GM23338 (cell line): ENCODE measurements around the gene PASD1. TPM values are rescaled to one million over a fixed set of nuclear protein-coding genes. Genes with fewer than 3 reads are reported as not detected.

Experiments used
- ATAC-seq: fragments of 200-7000 bp; cut with Tn5 transposase; 3 replicates; pipeline ENCODE4 v1.9.1; 2020
- DNase-seq: peaks from one replicate; pipeline ENCODE4 v3.0.0-alpha.2; 2015; ENCODE audit warnings: low spot score
- H2AFZ ChIP-seq: fragments of 200-600 bp; sonication (generic); 2 replicates; pipeline ENCODE4 v1.8.0; 2016; ENCODE audit warnings: antibody characterized with exemption, mild to moderate bottlenecking, moderate library complexity
- H3F3A ChIP-seq: fragments of 200-600 bp; sonication (generic); replicated peaks from 2 replicates; pipeline ENCODE4 v1.8.0; 2017; ENCODE audit warnings: antibody characterized with exemption, mixed run types, low read depth
- H3K27ac ChIP-seq: fragments of 200-600 bp; sonication (generic); 2 replicates; pipeline ENCODE4 v1.6.1; 2016; ENCODE audit warnings: low read depth
- H3K27me3 ChIP-seq: fragments of 200-600 bp; sonication (generic); 2 replicates; pipeline ENCODE4 v1.8.0; 2016; ENCODE audit warnings: mild to moderate bottlenecking, mixed run types, moderate library complexity; ENCODE audit not compliant: insufficient read depth
- H3K36me3 ChIP-seq: fragments of 200-600 bp; sonication (generic); 2 replicates; pipeline ENCODE4 v1.8.0; 2016; ENCODE audit warnings: mild to moderate bottlenecking; ENCODE audit not compliant: insufficient read depth
- H3K4me1 ChIP-seq: fragments of 200-600 bp; sonication (generic); 2 replicates; pipeline ENCODE4 v1.8.0; 2016; ENCODE audit warnings: mild to moderate bottlenecking, moderate library complexity; ENCODE audit not compliant: insufficient read depth
- H3K4me2 ChIP-seq: fragments of 200-600 bp; sonication (generic); 2 replicates; pipeline ENCODE4 v1.7.1; 2017; ENCODE audit warnings: mixed run types
- H3K4me3 ChIP-seq: fragments of 200-600 bp; sonication (generic); 2 replicates; pipeline ENCODE4 v1.6.1; 2016; ENCODE audit warnings: mixed run types
- H3K79me2 ChIP-seq: fragments of 200-600 bp; sonication (generic); replicated peaks from 2 replicates; pipeline ENCODE4 v1.8.0; 2017; ENCODE audit warnings: mild to moderate bottlenecking; ENCODE audit not compliant: insufficient read depth
- H3K9me2 ChIP-seq: fragments of 200-600 bp; sonication (generic); 2 replicates; pipeline ENCODE4 v1.8.0; 2017; ENCODE audit not compliant: insufficient read depth
- H4K20me1 ChIP-seq: fragments of 200-600 bp; sonication (generic); replicated peaks from 2 replicates; pipeline ENCODE4 v1.8.0; 2017; ENCODE audit warnings: mild to moderate bottlenecking; ENCODE audit not compliant: insufficient read depth
- H3K27ac Mint-ChIP-seq: 2 replicates; pipeline ENCODE4 v1.8.0; 2020; ENCODE audit warnings: inconsistent platforms, mild to moderate bottlenecking, moderate library complexity, mixed read lengths
- H3K27me3 Mint-ChIP-seq: 3 replicates; pipeline ENCODE4 v1.8.0; 2022; ENCODE audit warnings: low read depth, mild to moderate bottlenecking, moderate library complexity, mixed read lengths, inconsistent platforms; ENCODE audit not compliant: insufficient read depth, poor library complexity
- H3K36me3 Mint-ChIP-seq: 3 replicates; pipeline ENCODE4 v1.8.0; 2021; ENCODE audit warnings: low read depth, mild to moderate bottlenecking, inconsistent platforms, moderate library complexity, mixed read lengths
- H3K4me1 Mint-ChIP-seq: 3 replicates; pipeline ENCODE4 v1.8.0; 2020; ENCODE audit warnings: mild to moderate bottlenecking, inconsistent platforms, mixed read lengths
- H3K4me3 Mint-ChIP-seq: 3 replicates; pipeline ENCODE4 v1.8.0; 2021; ENCODE audit warnings: moderate library complexity, mild to moderate bottlenecking, inconsistent platforms, mixed read lengths
- H3K9me3 Mint-ChIP-seq: 3 replicates; pipeline ENCODE4 v1.8.0; 2020; ENCODE audit warnings: moderate library complexity, mild to moderate bottlenecking, inconsistent platforms, mixed read lengths
- CREB1 ChIP-seq: fragments of 250-450 bp; sonication (Bioruptor Pico); IDR thresholded peaks from 2 replicates; pipeline ENCODE4 v1.5.0; 2020; ENCODE audit warnings: low read depth, mild to moderate bottlenecking, moderate library complexity
- EZH2phosphoT487 ChIP-seq: fragments of 200-600 bp; sonication (generic); IDR thresholded peaks from one replicate; pipeline ENCODE4 v1.8.1; 2018; ENCODE audit warnings: antibody characterized with exemption; ENCODE audit not compliant: unreplicated experiment
- JUNB ChIP-seq: IDR thresholded peaks from one replicate; pipeline ENCODE4 v1.6.1; 2016; ENCODE audit warnings: antibody characterized with exemption; ENCODE audit not compliant: unreplicated experiment
- NANOG ChIP-seq: IDR thresholded peaks from 2 replicates; pipeline ENCODE4 v1.6.1; 2016; ENCODE audit warnings: antibody characterized with exemption, borderline replicate concordance
- polyA plus RNA-seq: library from polyadenylated mRNA; unstranded; fragments of >200 nt; fragmentation: Nextera tagmentation; extraction: Ambion mirVana; gene quantifications from 2 replicates; pipeline ENCODE4 v1.2.1, GENCODE V29; 2016
- total RNA-seq: library from RNA; depleted of rRNA; stranded (reverse); fragments of >200 nt; shearing (Covaris generic); gene quantifications from 2 replicates; pipeline ENCODE4 v1.2.3, GENCODE V29; 2014
- TF ChIP-seq, protein P1 (sequence below): fragments of 250-450 bp; sonication (Bioruptor Pico); IDR thresholded peaks from 2 replicates; pipeline ENCODE4 v1.5.0; 2020; ENCODE audit warnings: mild to moderate bottlenecking, moderate library complexity
- TF ChIP-seq, protein P2 (sequence below), 2 experiments: fragments of 200-600 bp in 1 of 2; sonication (generic) in 1 of 2; conservative IDR thresholded peaks; 2 replicates each; pipeline versions ENCODE4 v1.5.1 to v1.6.1; 2016 to 2017; ENCODE audit warnings: antibody characterized with exemption in 2 of 2, low read depth in 2 of 2, mild to moderate bottlenecking in 2 of 2, moderate library complexity in 1 of 2

Gene PASD1
- total and polyA plus RNA-seq, 2 experiments from 2014 or later = 0.24 TPM; not detected in 1

DNA sequence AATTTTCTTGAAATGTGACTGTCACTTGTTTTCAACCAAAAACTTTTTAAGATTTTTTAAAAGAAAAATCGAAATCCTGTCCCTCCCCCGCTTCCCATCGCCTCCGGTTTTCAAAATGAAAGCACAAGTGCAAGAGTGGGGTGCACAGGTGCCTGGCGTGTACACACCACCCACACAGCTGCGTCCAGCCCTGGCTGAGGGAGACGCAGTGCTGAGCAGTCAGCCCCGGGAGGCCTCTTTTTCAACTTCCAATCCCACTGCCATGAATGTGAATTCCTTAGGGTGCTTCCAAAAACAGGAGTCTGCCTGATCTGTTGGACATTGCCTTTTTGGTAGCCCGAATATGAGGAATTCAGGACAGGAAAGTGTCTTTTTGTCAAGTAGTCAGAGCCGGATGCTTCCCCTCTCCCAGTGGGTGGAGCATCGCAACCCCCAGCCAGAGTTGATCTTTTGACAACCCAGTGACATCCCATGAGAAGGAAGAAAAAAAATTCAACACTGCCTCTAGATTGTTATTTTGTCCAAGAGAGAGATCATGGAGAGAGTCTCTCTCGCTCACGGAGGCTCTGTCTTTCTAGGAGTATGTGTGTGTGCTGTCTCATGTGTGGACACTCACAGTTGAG is 140.7 kb downstream of the PASD1 start (continued):
- TF ChIP-seq, protein P1, sequence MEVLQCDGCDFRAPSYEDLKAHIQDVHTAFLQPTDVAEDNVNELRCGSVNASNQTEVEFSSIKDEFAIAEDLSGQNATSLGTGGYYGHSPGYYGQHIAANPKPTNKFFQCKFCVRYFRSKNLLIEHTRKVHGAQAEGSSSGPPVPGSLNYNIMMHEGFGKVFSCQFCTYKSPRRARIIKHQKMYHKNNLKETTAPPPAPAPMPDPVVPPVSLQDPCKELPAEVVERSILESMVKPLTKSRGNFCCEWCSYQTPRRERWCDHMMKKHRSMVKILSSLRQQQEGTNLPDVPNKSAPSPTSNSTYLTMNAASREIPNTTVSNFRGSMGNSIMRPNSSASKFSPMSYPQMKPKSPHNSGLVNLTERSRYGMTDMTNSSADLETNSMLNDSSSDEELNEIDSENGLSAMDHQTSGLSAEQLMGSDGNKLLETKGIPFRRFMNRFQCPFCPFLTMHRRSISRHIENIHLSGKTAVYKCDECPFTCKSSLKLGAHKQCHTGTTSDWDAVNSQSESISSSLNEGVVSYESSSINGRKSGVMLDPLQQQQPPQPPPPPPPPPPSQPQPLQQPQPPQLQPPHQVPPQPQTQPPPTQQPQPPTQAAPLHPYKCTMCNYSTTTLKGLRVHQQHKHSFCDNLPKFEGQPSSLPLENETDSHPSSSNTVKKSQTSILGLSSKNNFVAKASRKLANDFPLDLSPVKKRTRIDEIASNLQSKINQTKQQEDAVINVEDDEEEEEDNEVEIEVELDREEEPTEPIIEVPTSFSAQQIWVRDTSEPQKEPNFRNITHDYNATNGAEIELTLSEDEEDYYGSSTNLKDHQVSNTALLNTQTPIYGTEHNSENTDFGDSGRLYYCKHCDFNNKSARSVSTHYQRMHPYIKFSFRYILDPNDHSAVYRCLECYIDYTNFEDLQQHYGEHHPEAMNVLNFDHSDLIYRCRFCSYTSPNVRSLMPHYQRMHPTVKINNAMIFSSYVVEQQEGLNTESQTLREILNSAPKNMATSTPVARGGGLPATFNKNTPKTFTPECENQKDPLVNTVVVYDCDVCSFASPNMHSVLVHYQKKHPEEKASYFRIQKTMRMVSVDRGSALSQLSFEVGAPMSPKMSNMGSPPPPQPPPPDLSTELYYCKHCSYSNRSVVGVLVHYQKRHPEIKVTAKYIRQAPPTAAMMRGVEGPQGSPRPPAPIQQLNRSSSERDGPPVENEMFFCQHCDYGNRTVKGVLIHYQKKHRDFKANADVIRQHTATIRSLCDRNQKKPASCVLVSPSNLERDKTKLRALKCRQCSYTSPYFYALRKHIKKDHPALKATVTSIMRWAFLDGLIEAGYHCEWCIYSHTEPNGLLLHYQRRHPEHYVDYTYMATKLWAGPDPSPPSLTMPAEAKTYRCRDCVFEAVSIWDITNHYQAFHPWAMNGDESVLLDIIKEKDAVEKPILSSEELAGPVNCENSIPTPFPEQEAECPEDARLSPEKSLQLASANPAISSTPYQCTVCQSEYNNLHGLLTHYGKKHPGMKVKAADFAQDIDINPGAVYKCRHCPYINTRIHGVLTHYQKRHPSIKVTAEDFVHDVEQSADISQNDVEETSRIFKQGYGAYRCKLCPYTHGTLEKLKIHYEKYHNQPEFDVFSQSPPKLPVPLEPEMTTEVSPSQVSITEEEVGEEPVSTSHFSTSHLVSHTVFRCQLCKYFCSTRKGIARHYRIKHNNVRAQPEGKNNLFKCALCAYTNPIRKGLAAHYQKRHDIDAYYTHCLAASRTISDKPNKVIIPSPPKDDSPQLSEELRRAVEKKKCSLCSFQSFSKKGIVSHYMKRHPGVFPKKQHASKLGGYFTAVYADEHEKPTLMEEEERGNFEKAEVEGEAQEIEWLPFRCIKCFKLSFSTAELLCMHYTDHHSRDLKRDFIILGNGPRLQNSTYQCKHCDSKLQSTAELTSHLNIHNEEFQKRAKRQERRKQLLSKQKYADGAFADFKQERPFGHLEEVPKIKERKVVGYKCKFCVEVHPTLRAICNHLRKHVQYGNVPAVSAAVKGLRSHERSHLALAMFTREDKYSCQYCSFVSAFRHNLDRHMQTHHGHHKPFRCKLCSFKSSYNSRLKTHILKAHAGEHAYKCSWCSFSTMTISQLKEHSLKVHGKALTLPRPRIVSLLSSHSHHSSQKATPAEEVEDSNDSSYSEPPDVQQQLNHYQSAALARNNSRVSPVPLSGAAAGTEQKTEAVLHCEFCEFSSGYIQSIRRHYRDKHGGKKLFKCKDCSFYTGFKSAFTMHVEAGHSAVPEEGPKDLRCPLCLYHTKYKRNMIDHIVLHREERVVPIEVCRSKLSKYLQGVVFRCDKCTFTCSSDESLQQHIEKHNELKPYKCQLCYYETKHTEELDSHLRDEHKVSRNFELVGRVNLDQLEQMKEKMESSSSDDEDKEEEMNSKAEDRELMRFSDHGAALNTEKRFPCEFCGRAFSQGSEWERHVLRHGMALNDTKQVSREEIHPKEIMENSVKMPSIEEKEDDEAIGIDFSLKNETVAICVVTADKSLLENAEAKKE (CRISPR knock-in tag) = no peak
- TF ChIP-seq, protein P2, sequence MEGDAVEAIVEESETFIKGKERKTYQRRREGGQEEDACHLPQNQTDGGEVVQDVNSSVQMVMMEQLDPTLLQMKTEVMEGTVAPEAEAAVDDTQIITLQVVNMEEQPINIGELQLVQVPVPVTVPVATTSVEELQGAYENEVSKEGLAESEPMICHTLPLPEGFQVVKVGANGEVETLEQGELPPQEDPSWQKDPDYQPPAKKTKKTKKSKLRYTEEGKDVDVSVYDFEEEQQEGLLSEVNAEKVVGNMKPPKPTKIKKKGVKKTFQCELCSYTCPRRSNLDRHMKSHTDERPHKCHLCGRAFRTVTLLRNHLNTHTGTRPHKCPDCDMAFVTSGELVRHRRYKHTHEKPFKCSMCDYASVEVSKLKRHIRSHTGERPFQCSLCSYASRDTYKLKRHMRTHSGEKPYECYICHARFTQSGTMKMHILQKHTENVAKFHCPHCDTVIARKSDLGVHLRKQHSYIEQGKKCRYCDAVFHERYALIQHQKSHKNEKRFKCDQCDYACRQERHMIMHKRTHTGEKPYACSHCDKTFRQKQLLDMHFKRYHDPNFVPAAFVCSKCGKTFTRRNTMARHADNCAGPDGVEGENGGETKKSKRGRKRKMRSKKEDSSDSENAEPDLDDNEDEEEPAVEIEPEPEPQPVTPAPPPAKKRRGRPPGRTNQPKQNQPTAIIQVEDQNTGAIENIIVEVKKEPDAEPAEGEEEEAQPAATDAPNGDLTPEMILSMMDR (conservative IDR thresholded peaks at IDR 0.05; ENCODE audit: low read depth in 2 of 2) = no peak
- TF ChIP-seq NANOG = no peak
- no peak for TF ChIP-seq EZH2phosphoT487
- no peak for TF ChIP-seq CREB1 (CRISPR knock-in tag)

DNA sequence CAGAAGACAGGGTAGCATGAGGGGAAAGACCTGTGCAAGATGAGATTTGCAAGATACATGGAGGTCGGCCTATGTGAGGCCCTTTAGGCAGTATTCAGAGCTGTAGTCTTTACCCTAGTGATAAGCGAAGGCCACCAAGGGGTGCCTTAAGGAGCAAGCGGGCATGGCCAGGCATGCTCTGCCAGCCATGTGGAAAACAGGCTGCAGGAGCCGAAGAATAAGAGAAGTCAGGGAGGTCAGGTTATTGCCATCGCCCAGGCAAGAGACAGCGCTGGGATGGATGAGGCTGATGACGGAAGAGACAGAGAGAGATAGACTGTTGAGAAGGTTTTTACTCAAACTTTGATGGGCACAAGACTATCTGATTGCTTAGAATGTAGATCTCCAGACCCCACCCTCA is 145.3 kb downstream of the PASD1 start:
- Histone ChIP-seq H2AFZ (no peak overlapping the region), H4K20me1 (no peaks in the 10 kb centered on the region), H3K4me1 (no peaks in the 10 kb centered on the region; the same call in 1 of the 2 replicates), H3K27ac (no peak overlapping the region), H3K9me2 (no peaks in the 10 kb centered on the region), H3K4me3 (no peak overlapping the region), H3K27me3 (no peaks in the 10 kb centered on the region), H3K79me2 (no peaks in the 10 kb centered on the region), H3K36me3 (no peaks in the 10 kb centered on the region), H3F3A (no peaks in the 10 kb centered on the region), H3K4me2 (no peak overlapping the region)
- H3K4me3 Mint-ChIP-seq = no peak overlapping the region
- H3K4me1 Mint-ChIP-seq = peaks cover 14% of the 10 kb centered on the region; the same call in 2 of the 3 replicates
- no peak for ATAC-seq
- no peak overlapping the region for H3K27ac Mint-ChIP-seq
- H3K27me3 Mint-ChIP-seq = peaks cover 3% of the 10 kb centered on the region
- no peaks in the 10 kb centered on the region for H3K9me3 Mint-ChIP-seq
- DNase-seq = no peak
- no peaks in the 10 kb centered on the region for H3K36me3 Mint-ChIP-seq
- TF ChIP-seq JUNB = no peak
- TF ChIP-seq, protein P2 (conservative IDR thresholded peaks at IDR 0.05; ENCODE audit: low read depth in 2 of 2) = no peak
